Measurements from ENCODE around the gene MIER1. TPM values are rescaled to one million over a fixed set of nuclear protein-coding genes. Genes with fewer than 3 reads are reported as not detected.

Gene MIER1
- total and polyA plus RNA-seq, 9 of the 15 experiments (the other 6 are each of a cell fraction or from before 2014, with no cell fraction given): 13.9 to 34.8 (median 21.5) TPM

GRCh38 chr1:66924756-66925557, at the start of gene MIER1, which contains the start of gene DNAI4 (continued):
- TF ChIP-seq ZBTB49 (CRISPR knock-in tag; IDR thresholded peaks at IDR 0.05; ENCODE audit: borderline replicate concordance) (no peak), CHD4 (IDR thresholded peaks at IDR 0.05; ENCODE audit: insufficient read depth, insufficient replicate concordance, low read depth, low read length, poor library complexity, severe bottlenecking) (no peak), TBP (optimal IDR thresholded peaks at IDR 0.05; ENCODE audit: low read depth, low read length) (peak; percentile 49), MAX (CRISPR knock-in tag; IDR thresholded peaks at IDR 0.05) (0 out of 2 replicates have a peak, but pooled peaks have one; percentile 10), FOXM1 (IDR thresholded peaks at IDR 0.05; ENCODE audit: low read depth) (no peak), FOXM1 (CRISPR knock-in tag; IDR thresholded peaks at IDR 0.05; ENCODE audit: low read depth) (no peak; the same call in 1 of the 2 replicates), ATF1 (CRISPR knock-in tag; IDR thresholded peaks at IDR 0.05) (no peak), ATF1 (tag; IDR thresholded peaks at IDR 0.05) (peak; percentile 72; the same call in 1 of the 2 replicates), ZNF695 (CRISPR knock-in tag; IDR thresholded peaks at IDR 0.05) (no peak), CBFA2T3 (IDR thresholded peaks at IDR 0.05) (no peak), GTF2E2 (tag; IDR thresholded peaks at IDR 0.05) (peak; percentile 85), TAF1 (IDR thresholded peaks at IDR 0.05; ENCODE audit: control insufficient read depth, extremely low read depth, insufficient read depth, low read length, severe bottlenecking) (peak; percentile 47), MNT (conservative IDR thresholded peaks at IDR 0.05) (peak; percentile 91 to 95), NFATC3 (IDR thresholded peaks at IDR 0.05) (peak; percentile 96), LEF1 (IDR thresholded peaks at IDR 0.05) (peak; percentile 58; the same call in 1 of the 2 replicates), ETS1 (conservative IDR thresholded peaks at IDR 0.05; ENCODE audit: control insufficient read depth, low read depth, low read length) (0 out of 2 replicates have a peak, but pooled peaks have one; percentile 19), GMEB1 (CRISPR knock-in tag; IDR thresholded peaks at IDR 0.05) (peak; percentile 55; the same call in 1 of the 2 replicates), TRIM24 (IDR thresholded peaks at IDR 0.05) (peak in 1 of 2 experiments; percentile 41; a peak in 1 of 4 replicates), ELF2 (CRISPR knock-in tag; IDR thresholded peaks at IDR 0.05) (peak; percentile 69; the same call in 1 of the 2 replicates)

All from K562 (cell line).